Tibial nerve (tissue), 4 donors: Measurements from ENCODE around the gene C2orf72.

Source experiments
- CTCF ChIP-seq, 5 experiments: fragments of 200-600 bp in 3 of 5; fragments of 450-650 bp in 2 of 5; sonication (generic) in 3 of 5; IDR thresholded peaks; one replicate each; pipeline ENCODE4 v1.5.1; 2016 to 2019; ENCODE audit warnings: antibody characterized with exemption in 5 of 5, mild to moderate bottlenecking in 3 of 5, moderate library complexity in 2 of 5
- EP300 ChIP-seq, 2 donors: sonication (generic); formaldehyde crosslinking; IDR thresholded peaks; one replicate each; pipeline ENCODE4 v1.6.1; 2017; ENCODE audit warnings: antibody characterized with exemption in 2 of 2, mild to moderate bottlenecking in 1 of 2
- POLR2A ChIP-seq, 2 donors: fragments of 450-650 bp; IDR thresholded peaks; one replicate each; pipeline ENCODE4 v1.6.1; 2017; ENCODE audit warnings: antibody characterized with exemption in 2 of 2, mild to moderate bottlenecking in 2 of 2, moderate library complexity in 2 of 2

DNA sequence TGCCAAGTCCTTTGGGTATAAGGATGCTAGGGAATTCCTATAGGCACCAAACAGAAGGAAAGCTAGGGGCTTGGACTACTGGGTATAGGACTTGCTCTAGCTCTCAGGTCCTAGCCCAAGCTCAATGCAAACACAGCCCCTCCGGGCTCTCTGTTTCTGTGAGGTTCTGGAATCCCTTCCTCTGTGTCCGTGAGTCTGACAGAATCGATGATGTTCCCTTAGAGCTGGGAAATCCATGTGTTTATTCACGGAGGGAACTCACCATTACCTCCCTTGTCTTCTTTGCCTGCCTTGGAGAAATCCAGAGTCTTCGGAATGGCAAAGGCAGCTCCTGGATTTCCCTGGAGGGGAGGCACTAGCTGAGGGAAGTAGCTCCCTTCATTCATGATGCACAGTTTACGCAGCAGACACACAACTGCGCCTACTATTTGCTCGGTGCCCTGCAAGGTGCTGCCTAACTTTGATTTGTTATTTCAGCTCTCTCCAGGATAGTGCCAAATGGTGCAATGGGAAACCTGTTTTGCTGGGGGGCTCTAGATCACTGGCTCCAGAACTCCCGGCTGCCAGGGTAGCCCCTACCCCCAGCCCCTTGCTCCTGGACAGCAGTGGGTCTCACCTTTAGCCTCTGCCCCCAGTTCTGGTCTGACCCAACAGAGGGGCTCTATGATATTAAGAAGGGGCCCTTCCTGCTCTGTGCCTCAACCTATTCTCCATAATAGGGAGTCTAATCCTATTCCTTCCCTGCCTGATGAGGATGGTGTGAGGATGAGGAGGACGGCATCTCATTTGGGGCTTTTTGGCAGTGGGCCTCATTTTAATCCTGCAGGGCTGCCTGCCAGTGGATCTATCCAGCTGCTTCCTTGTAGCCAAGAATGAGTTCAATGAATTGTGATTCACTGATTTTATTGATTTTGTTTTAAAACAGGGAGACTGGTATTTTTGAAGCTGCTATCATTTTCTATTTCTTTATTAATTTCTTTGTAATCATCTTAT, 10.9 kb downstream of the C2orf72 start:
- no peak for TF ChIP-seq POLR2A (IDR thresholded peaks at IDR 0.05)
- no peak for TF ChIP-seq CTCF (IDR thresholded peaks at IDR 0.05)
- TF ChIP-seq EP300 (IDR thresholded peaks at IDR 0.05): no peak
